A673 (cell line): ENCODE data around the gene PCIF1. TPM values are rescaled to one million over a fixed set of nuclear protein-coding genes. Genes with fewer than 3 reads are reported as not detected.

ENCODE experiments used
- Bru-seq: library from RNA; stranded (reverse); fragments of 400-500 nt; gene quantifications from one replicate; lab custom pipeline; 2021; lab: Mats Ljungman, UMichigan
- BruChase-seq, 2 experiments: library from RNA; stranded (reverse); fragments of 400-500 nt; gene quantifications; one replicate each; lab custom pipeline; 2021; lab: Mats Ljungman, UMichigan
- BruUV-seq: library from RNA; stranded (reverse); fragments of 400-500 nt; replicated peaks from 2 replicates; lab custom pipeline; 2021; lab: Mats Ljungman, UMichigan
- CTCF ChIA-PET: fragments of 300-600 bp; sonication (Branson Sonifier 250); formaldehyde crosslinking; loops from one replicate; lab custom pipeline; 2022; ENCODE audit warnings: antibody characterized with exemption; lab: Charles Lee
- POLR2A ChIA-PET: fragments of 300-600 bp; sonication (Branson Sonifier 250); formaldehyde crosslinking; loops from one replicate; lab custom pipeline; 2022; ENCODE audit warnings: antibody characterized with exemption; ENCODE audit not compliant: low non-redundant PET; lab: Charles Lee
- DNase-seq: peaks from one replicate; pipeline ENCODE4 v3.0.0-alpha.2; 2015; ENCODE audit warnings: low spot score
- H3K27ac ChIP-seq: fragments of 200-600 bp; sonication (generic); 2 replicates; pipeline ENCODE4 v1.5.1; 2016; ENCODE audit warnings: mixed run types, low read depth, mild to moderate bottlenecking, mixed read lengths, antibody characterized with exemption, low read length; ENCODE audit not compliant: poor library complexity, severe bottlenecking
- H3K27me3 ChIP-seq: fragments of 200-600 bp; sonication (generic); replicated peaks from 2 replicates; pipeline ENCODE4 v1.6.1; 2017; ENCODE audit warnings: mixed run types, low read depth, mild to moderate bottlenecking, mixed read lengths, antibody characterized with exemption, low read length; ENCODE audit not compliant: insufficient read depth, poor library complexity
- H3K36me3 ChIP-seq: fragments of 200-600 bp; sonication (generic); 2 replicates; pipeline ENCODE4 v1.6.1; 2016; ENCODE audit warnings: mixed run types, mild to moderate bottlenecking, mixed read lengths, antibody characterized with exemption, low read length; ENCODE audit not compliant: insufficient read depth, poor library complexity, severe bottlenecking
- H3K4me1 ChIP-seq: fragments of 200-600 bp; sonication (generic); 2 replicates; pipeline ENCODE4 v1.6.1; 2017; ENCODE audit warnings: mixed run types, mild to moderate bottlenecking, mixed read lengths, antibody characterized with exemption, low read length; ENCODE audit not compliant: insufficient read depth, poor library complexity, severe bottlenecking
- H3K4me3 ChIP-seq: fragments of 200-600 bp; sonication (generic); 2 replicates; pipeline ENCODE4 v1.5.1; 2016; ENCODE audit warnings: low read depth, mixed run types, mild to moderate bottlenecking, mixed read lengths, low read length; ENCODE audit not compliant: poor library complexity, severe bottlenecking
- H3K9me3 ChIP-seq: fragments of 200-600 bp; sonication (generic); 2 replicates; pipeline ENCODE4 v1.6.1; 2016; ENCODE audit warnings: mixed run types, low read depth, mild to moderate bottlenecking, mixed read lengths, antibody characterized with exemption, low read length; ENCODE audit not compliant: poor library complexity, severe bottlenecking
- EZH2 ChIP-seq: fragments of 200-600 bp; sonication (generic); IDR thresholded peaks from 2 replicates; pipeline ENCODE4 v1.6.1; 2017; ENCODE audit warnings: borderline replicate concordance, low read depth, mild to moderate bottlenecking, mixed read lengths, antibody characterized with exemption, low read length; ENCODE audit not compliant: poor library complexity, severe bottlenecking
- intact Hi-C: fragments of 100-400 bp; cut with micrococcal nuclease; formaldehyde crosslinking; loops from one replicate; pipeline ENCODE4 v1.10.0; 2022; ENCODE audit not compliant: unreplicated experiment
- long read RNA-seq: library from polyadenylated mRNA; stranded (forward); transcript quantifications from one replicate; pipeline ENCODE4 v2.0.0, GENCODE V29; 2022
- total RNA-seq: library from RNA; stranded (reverse); gene quantifications from 2 replicates; pipeline ENCODE4 v1.2.3, GENCODE V29; 2021
- TF ChIP-seq, protein P1 (sequence below): fragments of 300-800, 200-600 bp; sonication (generic); conservative IDR thresholded peaks from 2 replicates; pipeline ENCODE4 v1.5.1; 2017; ENCODE audit warnings: low read depth, mild to moderate bottlenecking, antibody characterized with exemption, low read length, moderate library complexity, mixed read lengths

The PCIF1 gene
- 47.5 and 55.8 TPM in 2 replicates for total RNA-seq
- Bru-seq, nascent RNA, result percentile 77 among the genes with signal in this experiment
- BruChase-seq, experiment 1, labeled RNA remaining after a 2-hour chase, result percentile 67 among the genes with signal in this experiment
- BruChase-seq, experiment 2, labeled RNA remaining after a 6-hour chase, result percentile 72 among the genes with signal in this experiment
- long read RNA-seq, transcript PCIF1-203 (2 exons, 627 nt), result minor isoform, 37 of 191 reads
- long read RNA-seq, transcript PCIF1-201 (17 exons, 2,747 nt), result major isoform, 95 of 191 reads
- long read RNA-seq, partial matches to known transcripts, result 27 of 191 reads
- long read RNA-seq, other reads (novel, unspliced or antisense), result 32 of 191 reads

GRCh38 chr20:45934586-45935415 lies at the start of gene PCIF1:
TSS of gene PCIF1 (plus strand) at chr20:45934683. CDS start at chr20:45939000, 4,317 bp downstream.
- POLR2A ChIA-PET, result interaction anchor here (0.6 to 0.7 kb wide), 2 partner anchors 97 to 115 kb away, joined by 10 to 11 read pairs; no protein-coding TSS in a partner anchor
- Histone ChIP-seq H3K4me1 (peaks cover 36% of the 10 kb centered on the region), H3K27ac (peak within 1 kb of the TSS; percentile 100), H3K36me3 (peaks cover 20% of the 10 kb centered on the region), H3K4me3 (peak within 1 kb of the TSS; percentile 97), H3K9me3 (no peaks in the 10 kb centered on the region), H3K27me3 (no peaks in the 10 kb centered on the region)
- DNase-seq, result peak; percentile 98
- TF ChIP-seq EZH2, result no peak
- TF ChIP-seq, protein P1, sequence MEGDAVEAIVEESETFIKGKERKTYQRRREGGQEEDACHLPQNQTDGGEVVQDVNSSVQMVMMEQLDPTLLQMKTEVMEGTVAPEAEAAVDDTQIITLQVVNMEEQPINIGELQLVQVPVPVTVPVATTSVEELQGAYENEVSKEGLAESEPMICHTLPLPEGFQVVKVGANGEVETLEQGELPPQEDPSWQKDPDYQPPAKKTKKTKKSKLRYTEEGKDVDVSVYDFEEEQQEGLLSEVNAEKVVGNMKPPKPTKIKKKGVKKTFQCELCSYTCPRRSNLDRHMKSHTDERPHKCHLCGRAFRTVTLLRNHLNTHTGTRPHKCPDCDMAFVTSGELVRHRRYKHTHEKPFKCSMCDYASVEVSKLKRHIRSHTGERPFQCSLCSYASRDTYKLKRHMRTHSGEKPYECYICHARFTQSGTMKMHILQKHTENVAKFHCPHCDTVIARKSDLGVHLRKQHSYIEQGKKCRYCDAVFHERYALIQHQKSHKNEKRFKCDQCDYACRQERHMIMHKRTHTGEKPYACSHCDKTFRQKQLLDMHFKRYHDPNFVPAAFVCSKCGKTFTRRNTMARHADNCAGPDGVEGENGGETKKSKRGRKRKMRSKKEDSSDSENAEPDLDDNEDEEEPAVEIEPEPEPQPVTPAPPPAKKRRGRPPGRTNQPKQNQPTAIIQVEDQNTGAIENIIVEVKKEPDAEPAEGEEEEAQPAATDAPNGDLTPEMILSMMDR, result no peak
- CTCF ChIA-PET, result interaction anchor here (0.7 to 0.8 kb wide), 2 partner anchors 35 to 187 kb away, joined by 4 to 6 read pairs; no protein-coding TSS in a partner anchor
- BruUV-seq, result no TSS peak
- intact Hi-C loops, result no loop called here

DNA sequence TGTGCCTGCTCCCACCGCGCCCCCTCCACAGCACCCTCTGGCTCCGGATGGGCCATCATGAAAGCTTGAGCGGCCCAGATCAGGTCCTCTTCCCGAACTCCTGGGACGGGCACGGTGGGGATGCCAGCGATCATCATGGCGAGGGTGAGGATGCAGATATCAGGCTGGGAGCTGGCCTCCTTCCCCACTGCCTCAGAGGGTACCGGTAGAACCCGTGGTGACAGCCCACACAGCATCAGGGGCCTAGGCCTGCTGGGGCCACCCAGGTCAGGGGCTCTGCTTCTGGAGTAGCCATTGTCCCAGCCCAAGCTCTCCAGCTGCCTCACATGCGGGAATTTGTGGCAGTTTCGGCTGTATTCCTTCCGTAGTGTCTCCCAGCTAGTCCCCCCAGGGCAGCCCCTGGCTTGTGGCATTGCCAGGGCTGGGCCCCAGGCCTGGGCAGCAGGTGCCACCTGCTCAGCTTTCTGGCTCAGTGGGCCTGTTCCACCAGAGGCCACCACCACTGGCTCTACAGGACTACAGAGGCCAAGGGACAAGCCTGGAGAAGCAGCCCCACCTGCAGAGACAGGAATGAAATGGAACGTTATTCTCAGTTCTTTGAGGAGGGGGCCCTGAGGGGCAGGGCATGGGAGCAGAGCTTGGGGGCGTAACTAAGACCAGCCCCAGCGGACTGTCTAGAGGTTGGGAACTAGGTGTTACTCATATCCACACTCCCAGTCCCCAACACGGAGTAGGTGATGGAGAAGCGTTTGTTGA lies 47.7 kb upstream of the PCIF1 start:
- no TSS peak for BruUV-seq
- TF ChIP-seq, protein P1, result no peak
- intact Hi-C loops, result no loop called here
- no peaks in the 10 kb centered on the region for H3K27me3 ChIP-seq
- peaks cover 21% of the 10 kb centered on the region for H3K36me3 ChIP-seq
- ChIA-PET POLR2A (no interaction called here), CTCF (no interaction called here)
- H3K4me1 ChIP-seq, result peaks cover 2% of the 10 kb centered on the region
- no peaks in the 10 kb centered on the region for H3K9me3 ChIP-seq
- no peak overlapping the region for H3K4me3 ChIP-seq
- no peak overlapping the region for H3K27ac ChIP-seq
- DNase-seq, result no peak

DNA sequence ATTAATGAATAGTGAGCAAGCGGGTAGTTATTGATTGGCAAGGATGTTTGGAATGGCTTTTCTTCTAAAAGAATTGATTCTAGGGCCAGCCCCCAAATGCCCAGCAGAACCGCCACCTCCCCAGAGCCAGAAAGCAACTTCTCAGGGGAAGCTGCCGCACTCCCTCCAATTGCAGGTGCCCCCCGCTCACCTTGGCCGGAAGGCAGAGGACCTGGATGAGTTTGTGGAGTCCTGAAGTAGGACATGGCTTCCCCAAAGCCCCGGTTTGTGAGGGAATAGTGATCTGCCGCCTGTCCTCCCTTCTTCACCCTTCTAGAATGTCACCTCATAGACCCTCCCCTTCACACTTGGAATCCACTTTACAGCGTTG lies 47.2 kb upstream of the PCIF1 start, which contains the start of gene SPATA25:
SPATA25 (minus strand) TSS at position 277 of the 370 bp plus-strand sequence; CDS start at position 245, 32 bp downstream.
- Histone ChIP-seq H3K4me1 (peaks cover 7% of the 10 kb centered on the region), H3K27me3 (no peaks in the 10 kb centered on the region), H3K27ac (no peak within 1 kb of the TSS), H3K36me3 (peaks cover 18% of the 10 kb centered on the region), H3K4me3 (no peak within 1 kb of the TSS), H3K9me3 (no peaks in the 10 kb centered on the region)
- no peak for DNase-seq
- intact Hi-C loops, result no loop called here
- TF ChIP-seq EZH2, result no peak
- TF ChIP-seq, protein P1, result no peak
- POLR2A ChIA-PET, result no interaction called here
- no TSS peak for BruUV-seq
- CTCF ChIA-PET, result no interaction called here
